HepG2 (cell line): ENCODE data around the gene UGP2. TPM values are rescaled to one million over a fixed set of nuclear protein-coding genes. Genes with fewer than 3 reads are reported as not detected.

Source experiments
- CREM ChIP-seq, 2 experiments: sonication (generic) in 1 of 2; formaldehyde crosslinking in 1 of 2; IDR thresholded peaks; 2 replicates each; pipeline versions ENCODE4 v1.4.0 to v1.6.1; 2016 to 2020; ENCODE audit warnings: antibody characterized with exemption in 1 of 2, mild to moderate bottlenecking in 1 of 2, missing genetic modification reagents in 1 of 2
- FOXC1 ChIP-seq: sonication (generic); formaldehyde crosslinking; IDR thresholded peaks from 2 replicates; pipeline ENCODE4 v1.8.0; 2022; ENCODE audit warnings: mild to moderate bottlenecking, missing genetic modification reagents, borderline replicate concordance
- FOXP1 ChIP-seq, 2 experiments: fragments of 450-650 bp in 1 of 2; IDR thresholded peaks; 2 replicates each; pipeline ENCODE4 v1.6.1; 2017 to 2018; ENCODE audit warnings: antibody characterized with exemption in 1 of 2
- GATA4 ChIP-seq: sonication (generic); IDR thresholded peaks from 2 replicates; pipeline ENCODE4 v1.6.1; 2016; ENCODE audit warnings: antibody characterized with exemption, low read depth, borderline replicate concordance
- GMEB2 ChIP-seq: IDR thresholded peaks from 2 replicates; pipeline ENCODE4 v1.6.1; 2016; ENCODE audit warnings: missing biosample characterization, missing genetic modification reagents, low read depth
- HNF1A ChIP-seq, 2 experiments: sonication (generic) in 1 of 2; formaldehyde crosslinking in 1 of 2; IDR thresholded peaks; 2 replicates each; pipeline versions ENCODE4 v1.4.0 to v1.6.1; 2016 to 2020; ENCODE audit warnings: borderline replicate concordance in 1 of 2, low read depth in 1 of 2, mild to moderate bottlenecking in 1 of 2, missing genetic modification reagents in 1 of 2
- MEF2D ChIP-seq: sonication (generic); formaldehyde crosslinking; IDR thresholded peaks from 2 replicates; pipeline ENCODE4 v1.5.1; 2020; ENCODE audit warnings: mild to moderate bottlenecking, missing genetic modification reagents
- MTA1 ChIP-seq: sonication (generic); formaldehyde crosslinking; IDR thresholded peaks from 2 replicates; pipeline ENCODE4 v1.4.0; 2020; ENCODE audit warnings: missing genetic modification reagents, mild to moderate bottlenecking, borderline replicate concordance
- NR2C2 ChIP-seq: sonication (generic); formaldehyde crosslinking; IDR thresholded peaks from 2 replicates; pipeline ENCODE4 v1.4.0; 2020; ENCODE audit warnings: missing genetic modification reagents, mild to moderate bottlenecking, moderate library complexity, borderline replicate concordance
- PHF5A ChIP-seq: IDR thresholded peaks from one replicate; pipeline ENCODE4 v1.6.1; 2018; ENCODE audit warnings: low read depth, missing genetic modification reagents; ENCODE audit not compliant: unreplicated experiment
- ZBTB38 ChIP-seq: sonication (generic); formaldehyde crosslinking; IDR thresholded peaks from 2 replicates; pipeline ENCODE4 v1.5.1; 2020; ENCODE audit warnings: mild to moderate bottlenecking, missing genetic modification reagents
- ZNF24 ChIP-seq: fragments of 450-650 bp; IDR thresholded peaks from 2 replicates; pipeline ENCODE4 v1.6.1; 2017; ENCODE audit warnings: antibody characterized with exemption, mild to moderate bottlenecking
- ZNF333 ChIP-seq: sonication (generic); formaldehyde crosslinking; IDR thresholded peaks from 2 replicates; pipeline ENCODE4 v1.4.0; 2020; ENCODE audit warnings: mild to moderate bottlenecking, missing genetic modification reagents, borderline replicate concordance
- ZNF382 ChIP-seq: sonication (generic); formaldehyde crosslinking; IDR thresholded peaks from 2 replicates; pipeline ENCODE4 v1.5.0; 2020; ENCODE audit warnings: missing genetic modification reagents, mild to moderate bottlenecking, borderline replicate concordance
- ZNF441 ChIP-seq: sonication (generic); formaldehyde crosslinking; IDR thresholded peaks from 2 replicates; pipeline ENCODE4 v1.7.0; 2021; ENCODE audit warnings: missing genetic modification reagents, borderline replicate concordance
- ZNF607 ChIP-seq: sonication (generic); formaldehyde crosslinking; IDR thresholded peaks from 2 replicates; pipeline ENCODE4 v1.5.1; 2020; ENCODE audit warnings: missing genetic modification reagents, mild to moderate bottlenecking, borderline replicate concordance
- polyA plus RNA-seq, 8 experiments: library from polyadenylated mRNA; depleted of rRNA in 3 of 8; stranded (reverse) in 7 of 8; unstranded in 1 of 8; fragments of >200 nt; fragmentation: Illumina TruSeq in 4 of 8; extraction: Trizol in 4 of 8; gene quantifications; 2 replicates each; pipeline versions ENCODE4 v1.2.1 to v1.2.3, GENCODE V29; 2011 to 2016; ENCODE audit warnings: low read depth in 4 of 8, missing spikeins in 1 of 8, mixed read lengths in 1 of 8; ENCODE audit not compliant: insufficient read depth in 1 of 8
- total RNA-seq, 5 experiments: library from RNA; depleted of rRNA; stranded (reverse); fragments of >200 nt; fragmentation: Illumina TruSeq; extraction: Trizol; gene quantifications; 2 replicates each; pipeline ENCODE4 v1.2.3, GENCODE V29; 2016; ENCODE audit warnings: low read depth in 1 of 5
- TF ChIP-seq, protein P1 (sequence below): conservative IDR thresholded peaks from 2 replicates; pipeline ENCODE4 v1.6.1; 2018; ENCODE audit warnings: missing genetic modification reagents
- TF ChIP-seq, protein P2 (sequence below): sonication (generic); formaldehyde crosslinking; IDR thresholded peaks from 2 replicates; pipeline ENCODE4 v1.9.0; 2021; ENCODE audit warnings: missing genetic modification reagents, mild to moderate bottlenecking, borderline replicate concordance

The UGP2 gene
- total and polyA plus RNA-seq, 2 of the 13 experiments (the other 11 are each of a cell fraction or from before 2014, with no cell fraction given): 96.0 to 134 TPM

DNA sequence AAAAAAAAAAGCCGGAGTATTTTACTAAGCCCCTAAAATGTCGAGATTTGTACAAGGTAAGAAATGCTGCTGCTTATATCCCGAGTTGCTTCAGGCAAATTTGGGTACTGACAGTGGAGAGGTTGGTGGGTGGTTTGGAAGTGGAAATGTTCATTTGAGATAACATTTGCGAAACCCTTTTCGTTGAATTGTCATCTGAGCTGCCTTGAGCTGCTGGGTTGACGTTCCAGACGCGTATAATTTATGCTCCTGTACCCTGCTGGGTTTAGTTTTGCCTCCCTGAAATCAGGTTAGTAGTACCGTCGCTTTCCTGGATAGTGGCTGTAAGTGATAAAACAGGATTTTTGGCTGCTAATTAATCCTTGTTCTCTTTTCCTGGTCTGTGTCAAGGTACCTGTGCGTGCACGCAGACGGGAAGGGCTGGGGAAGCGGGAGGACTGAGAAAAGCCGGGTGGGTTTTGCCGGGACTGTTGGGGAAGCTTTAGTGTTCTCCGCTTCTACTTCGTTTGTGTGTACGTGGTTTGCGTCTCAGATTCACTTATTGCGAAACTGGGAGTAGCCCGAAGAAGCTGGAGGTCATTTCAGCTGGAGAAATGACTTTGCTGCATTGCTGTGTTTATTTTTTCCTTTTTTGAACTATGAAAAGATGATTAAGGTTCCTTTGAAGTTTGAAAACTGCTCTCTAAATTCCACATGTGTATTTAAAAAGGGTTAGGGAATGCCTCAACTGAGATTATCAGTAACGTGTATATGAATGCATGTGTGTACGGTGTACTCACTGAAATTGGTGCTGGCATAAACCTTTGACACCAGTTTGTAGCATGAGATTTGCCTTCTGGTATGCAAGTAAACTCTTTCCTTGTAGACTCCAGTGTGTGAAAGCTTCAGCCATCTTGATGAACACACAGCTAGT lies 709 bp downstream of the UGP2 start (continued):
- TF ChIP-seq, protein P1, sequence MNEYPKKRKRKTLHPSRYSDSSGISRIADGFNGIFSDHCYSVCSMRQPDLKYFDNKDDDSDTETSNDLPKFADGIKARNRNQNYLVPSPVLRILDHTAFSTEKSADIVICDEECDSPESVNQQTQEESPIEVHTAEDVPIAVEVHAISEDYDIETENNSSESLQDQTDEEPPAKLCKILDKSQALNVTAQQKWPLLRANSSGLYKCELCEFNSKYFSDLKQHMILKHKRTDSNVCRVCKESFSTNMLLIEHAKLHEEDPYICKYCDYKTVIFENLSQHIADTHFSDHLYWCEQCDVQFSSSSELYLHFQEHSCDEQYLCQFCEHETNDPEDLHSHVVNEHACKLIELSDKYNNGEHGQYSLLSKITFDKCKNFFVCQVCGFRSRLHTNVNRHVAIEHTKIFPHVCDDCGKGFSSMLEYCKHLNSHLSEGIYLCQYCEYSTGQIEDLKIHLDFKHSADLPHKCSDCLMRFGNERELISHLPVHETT (CRISPR knock-in tag): no peak
- TF ChIP-seq, protein P2, sequence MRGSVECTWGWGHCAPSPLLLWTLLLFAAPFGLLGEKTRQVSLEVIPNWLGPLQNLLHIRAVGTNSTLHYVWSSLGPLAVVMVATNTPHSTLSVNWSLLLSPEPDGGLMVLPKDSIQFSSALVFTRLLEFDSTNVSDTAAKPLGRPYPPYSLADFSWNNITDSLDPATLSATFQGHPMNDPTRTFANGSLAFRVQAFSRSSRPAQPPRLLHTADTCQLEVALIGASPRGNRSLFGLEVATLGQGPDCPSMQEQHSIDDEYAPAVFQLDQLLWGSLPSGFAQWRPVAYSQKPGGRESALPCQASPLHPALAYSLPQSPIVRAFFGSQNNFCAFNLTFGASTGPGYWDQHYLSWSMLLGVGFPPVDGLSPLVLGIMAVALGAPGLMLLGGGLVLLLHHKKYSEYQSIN (CRISPR knock-in tag): no peak
- no peak for TF ChIP-seq ZNF382 (CRISPR knock-in tag)
- TF ChIP-seq HNF1A (IDR thresholded peaks at IDR 0.05; ENCODE audit: low read depth): 0 out of 2 replicates have a peak, but pooled peaks have one; percentile 7
- TF ChIP-seq HNF1A (CRISPR knock-in tag; IDR thresholded peaks at IDR 0.05; ENCODE audit: borderline replicate concordance): no peak; the same call in 1 of the 2 replicates
- peak; percentile 50; the same call in 1 of the 2 replicates for TF ChIP-seq CREM (IDR thresholded peaks at IDR 0.05)
- no peak for TF ChIP-seq CREM (CRISPR knock-in tag; IDR thresholded peaks at IDR 0.05)
- TF ChIP-seq NR2C2: peak; percentile 44; the same call in 1 of the 2 replicates
- no peak for TF ChIP-seq GMEB2 (CRISPR knock-in tag)
- TF ChIP-seq MEF2D (CRISPR knock-in tag): peak; percentile 55; the same call in 1 of the 2 replicates
- peak; percentile 7; the same call in 1 of the 2 replicates for TF ChIP-seq ZNF24
- no peak for TF ChIP-seq PHF5A
- peak; percentile 61; the same call in 1 of the 2 replicates for TF ChIP-seq MTA1
- no peak for TF ChIP-seq FOXP1 (IDR thresholded peaks at IDR 0.05)
- peak; percentile 62 for TF ChIP-seq FOXP1 (CRISPR knock-in tag; IDR thresholded peaks at IDR 0.05)
- peak; percentile 41; the same call in 1 of the 2 replicates for TF ChIP-seq ZNF333 (CRISPR knock-in tag)
- no peak; the same call in 1 of the 2 replicates for TF ChIP-seq GATA4
- TF ChIP-seq ZBTB38 (CRISPR knock-in tag): 0 out of 2 replicates have a peak, but pooled peaks have one; percentile 26
- TF ChIP-seq FOXC1 (CRISPR knock-in tag): peak; percentile 46; the same call in 1 of the 2 replicates
- TF ChIP-seq ZNF607 (CRISPR knock-in tag): no peak
- no peak for TF ChIP-seq ZNF441 (CRISPR knock-in tag)
